ENCODE data around the gene PRRG2. TPM values are rescaled to one million over a fixed set of nuclear protein-coding genes. Genes with fewer than 3 reads are reported as not detected.

PRRG2 gene
- total RNA-seq, 2 experiments from 2014 or later, result 1.1 to 1.4 TPM

- POLR2A ChIA-PET, result interaction anchor here (1.1 to 2.0 kb wide), 3 partner anchors 9 to 47 kb away, joined by 3 to 6 read pairs (median 4); partner anchors contain the start of genes NOSIP and RRAS
- CTCF ChIA-PET, result interaction anchor here (0.5 to 1.0 kb wide), 5 partner anchors 15 to 85 kb away, joined by 3 to 6 read pairs (median 3); no protein-coding TSS in a partner anchor
Observed at GRCh38 chr19:49593233-49594113, 12.4 kb downstream of the PRRG2 start.

- ChIA-PET CTCF (no interaction called here), POLR2A (interaction anchor here (0.6 to 2.0 kb wide), 4 partner anchors 8 to 121 kb away, joined by 3 to 6 read pairs (median 5); partner anchors contain the start of genes NOSIP and RRAS)
Observed at GRCh38 chr19:49594157-49594992, 13.3 kb downstream of the PRRG2 start.

GRCh38 chr19:49594993-49595818, 14.1 kb downstream of the PRRG2 start:
- ChIA-PET POLR2A (no interaction called here), CTCF (no interaction called here)

GRCh38 chr19:49595819-49596404, 14.8 kb downstream of the PRRG2 start:
- ChIA-PET POLR2A (no interaction called here), CTCF (no interaction called here)

- CTCF ChIA-PET, result no interaction called here
Observed at GRCh38 chr19:49596407-49596806, 15.3 kb downstream of the PRRG2 start.

GRCh38 chr19:49596954-49597702, 16.0 kb downstream of the PRRG2 start:
- ChIA-PET CTCF (no interaction called here), POLR2A (no interaction called here)

More at GRCh38 chr19:49596407-49596806, 15.3 kb downstream of the PRRG2 start:
- POLR2A ChIA-PET, result no interaction called here

- POLR2A ChIA-PET, result no interaction called here
- CTCF ChIA-PET, result no interaction called here
Observed at GRCh38 chr19:49597703-49597974, 16.5 kb downstream of the PRRG2 start.

GRCh38 chr19:49599378-49600295, 18.5 kb downstream of the PRRG2 start:
- CTCF ChIA-PET, result no interaction called here

GRCh38 chr19:49601482-49602038, 20.4 kb downstream of the PRRG2 start:
- ChIA-PET CTCF (no interaction called here), POLR2A (interaction anchor here (1.0 kb wide), 1 partner anchor 8 kb away, joined by 4 read pairs; no protein-coding TSS in a partner anchor)

More at GRCh38 chr19:49599378-49600295, 18.5 kb downstream of the PRRG2 start:
- POLR2A ChIA-PET, result no interaction called here

- CTCF ChIA-PET, result no interaction called here
- POLR2A ChIA-PET, result interaction anchor here (0.5 kb wide), 1 partner anchor 250 kb away, joined by 4 read pairs; no protein-coding TSS in a partner anchor
Observed at GRCh38 chr19:49602806-49603205, 21.7 kb downstream of the PRRG2 start.

GRCh38 chr19:49605605-49606004, 24.5 kb downstream of the PRRG2 start:
- CTCF ChIA-PET, result no interaction called here
- POLR2A ChIA-PET, result no interaction called here

- CTCF ChIA-PET, result interaction anchor here (0.6 kb wide), 1 partner anchor 37 kb away, joined by 3 read pairs; no protein-coding TSS in a partner anchor
- POLR2A ChIA-PET, result no interaction called here
Observed at GRCh38 chr19:49609499-49610092, 28.5 kb downstream of the PRRG2 start.

- CTCF ChIA-PET, result interaction anchor here (0.7 kb wide), 1 partner anchor 23 kb away, joined by 3 read pairs; no protein-coding TSS in a partner anchor
- POLR2A ChIA-PET, result no interaction called here
Observed at GRCh38 chr19:49613374-49613773, 32.3 kb downstream of the PRRG2 start.

- POLR2A ChIA-PET, result interaction anchor here (0.6 kb wide), 1 partner anchor 27 kb away, joined by 3 read pairs; no protein-coding TSS in a partner anchor
- CTCF ChIA-PET, result interaction anchor here (1.1 kb wide), 1 partner anchor 64 kb away, joined by 3 read pairs; no protein-coding TSS in a partner anchor
Observed at GRCh38 chr19:49614096-49614833, 33.1 kb downstream of the PRRG2 start.

GRCh38 chr19:49615861-49616260, 34.7 kb downstream of the PRRG2 start:
- ChIA-PET POLR2A (no interaction called here), CTCF (no interaction called here)

GRCh38 chr19:49616532-49616931, 35.4 kb downstream of the PRRG2 start:
- ChIA-PET CTCF (no interaction called here), POLR2A (no interaction called here)

Data from activated CD8-positive, alpha-beta memory T cell treated with anti-CD3 and anti-CD28 coated beads for 36 hours (primary cell).